AG10803 (cell line): ENCODE measurements around the gene AMOTL1.

Source experiments
- DNase-seq: peaks from one replicate; pipeline ENCODE4 v3.0.0; 2010; ENCODE audit warnings: low read depth
- H3K4me3 ChIP-seq: 2 replicates; pipeline ENCODE4 v1.5.1; 2011; ENCODE audit warnings: mild to moderate bottlenecking, low read length, control low read depth
- TF ChIP-seq, protein P1 (sequence below): conservative IDR thresholded peaks from 2 replicates; pipeline ENCODE4 v1.5.1; 2011; ENCODE audit warnings: mild to moderate bottlenecking, low read length, control low read depth, inconsistent platforms

The AMOTL1 gene

DNA sequence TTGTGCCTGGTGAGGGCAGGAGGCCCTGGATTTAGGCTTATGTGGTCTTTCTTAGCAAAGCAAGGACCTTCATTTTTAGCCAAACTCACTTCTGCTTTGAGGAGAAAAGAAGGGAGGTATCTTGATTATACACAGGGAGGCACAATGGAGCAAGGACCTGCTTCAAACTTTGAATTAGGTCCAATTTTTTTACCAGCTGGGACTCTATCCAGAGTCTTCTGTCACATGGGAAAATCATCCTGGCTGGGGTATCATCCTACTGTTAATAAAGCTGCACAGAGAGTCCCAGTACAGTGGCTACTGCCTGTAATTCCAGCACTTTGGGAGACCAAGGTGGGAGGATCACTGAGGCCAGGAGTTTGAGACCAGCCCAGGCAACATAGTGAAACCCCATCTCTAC is 117.4 kb downstream of the AMOTL1 start:
- TF ChIP-seq, protein P1, sequence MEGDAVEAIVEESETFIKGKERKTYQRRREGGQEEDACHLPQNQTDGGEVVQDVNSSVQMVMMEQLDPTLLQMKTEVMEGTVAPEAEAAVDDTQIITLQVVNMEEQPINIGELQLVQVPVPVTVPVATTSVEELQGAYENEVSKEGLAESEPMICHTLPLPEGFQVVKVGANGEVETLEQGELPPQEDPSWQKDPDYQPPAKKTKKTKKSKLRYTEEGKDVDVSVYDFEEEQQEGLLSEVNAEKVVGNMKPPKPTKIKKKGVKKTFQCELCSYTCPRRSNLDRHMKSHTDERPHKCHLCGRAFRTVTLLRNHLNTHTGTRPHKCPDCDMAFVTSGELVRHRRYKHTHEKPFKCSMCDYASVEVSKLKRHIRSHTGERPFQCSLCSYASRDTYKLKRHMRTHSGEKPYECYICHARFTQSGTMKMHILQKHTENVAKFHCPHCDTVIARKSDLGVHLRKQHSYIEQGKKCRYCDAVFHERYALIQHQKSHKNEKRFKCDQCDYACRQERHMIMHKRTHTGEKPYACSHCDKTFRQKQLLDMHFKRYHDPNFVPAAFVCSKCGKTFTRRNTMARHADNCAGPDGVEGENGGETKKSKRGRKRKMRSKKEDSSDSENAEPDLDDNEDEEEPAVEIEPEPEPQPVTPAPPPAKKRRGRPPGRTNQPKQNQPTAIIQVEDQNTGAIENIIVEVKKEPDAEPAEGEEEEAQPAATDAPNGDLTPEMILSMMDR = 0 out of 2 replicates have a peak, but pooled peaks have one; percentile 6
- H3K4me3 ChIP-seq = no peak overlapping the region
- peak; percentile 15 for DNase-seq

DNA sequence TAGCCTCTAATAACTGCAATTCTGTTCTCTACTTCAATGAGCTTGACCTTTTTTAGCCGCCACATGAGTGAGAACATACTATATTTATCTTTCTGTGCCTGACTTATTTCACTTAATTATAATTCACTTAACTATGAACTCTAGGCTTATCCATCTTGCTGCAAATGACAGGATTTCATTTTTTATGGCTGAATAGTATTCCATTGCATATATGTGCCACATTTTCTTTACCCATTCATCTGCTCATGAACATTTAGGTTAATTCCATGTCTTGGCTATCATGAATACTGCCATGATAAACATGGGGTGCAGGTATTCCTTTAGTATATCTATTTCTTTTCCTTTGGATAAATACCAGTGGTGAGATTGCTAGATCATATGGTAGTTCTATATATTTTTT is 120.0 kb downstream of the AMOTL1 start:
- no peak overlapping the region for H3K4me3 ChIP-seq
- TF ChIP-seq, protein P1 = no peak
- no peak for DNase-seq

DNA sequence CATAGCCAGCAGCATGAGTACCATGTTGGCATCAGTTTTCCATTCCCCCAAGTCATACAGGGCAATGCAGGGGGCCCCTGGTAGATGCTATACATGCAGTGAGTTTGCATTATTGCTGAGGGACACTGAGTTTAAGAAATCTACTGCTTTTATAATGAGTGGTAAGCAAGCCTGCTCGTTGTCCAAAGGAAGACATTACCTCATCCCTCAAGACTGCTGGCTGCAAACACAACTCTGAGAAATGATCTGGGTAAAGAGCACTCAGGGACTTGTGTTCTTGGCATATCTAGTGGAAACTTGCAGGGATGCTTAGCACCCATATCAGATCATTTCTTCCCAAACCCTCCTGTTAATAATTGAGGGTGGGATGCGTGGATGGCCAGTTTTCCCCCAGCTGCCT is 127.3 kb downstream of the AMOTL1 start:
- no peak overlapping the region for H3K4me3 ChIP-seq
- TF ChIP-seq, protein P1 = no peak
- peak; percentile 58 for DNase-seq

DNA sequence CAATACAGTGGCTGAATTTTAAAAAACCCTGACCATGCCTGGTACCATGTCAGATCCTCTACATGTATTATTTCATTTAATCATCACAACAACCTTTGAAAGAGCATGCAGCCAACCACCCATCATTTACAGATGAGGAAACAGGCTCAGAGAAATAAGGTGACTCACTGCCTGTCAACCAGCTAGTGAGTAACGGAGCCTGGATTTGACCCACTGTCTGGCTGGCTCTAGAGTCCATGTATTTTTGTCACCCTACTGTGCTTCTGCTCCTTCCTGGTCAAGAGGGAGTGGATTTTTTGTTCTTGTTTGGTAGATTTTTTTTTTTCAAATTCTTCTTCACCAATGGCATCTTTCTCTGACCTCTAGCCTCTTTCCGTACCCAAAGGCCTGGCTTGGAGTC is 127.8 kb downstream of the AMOTL1 start:
- TF ChIP-seq, protein P1 = no peak
- no peak overlapping the region for H3K4me3 ChIP-seq
- DNase-seq = peak; percentile 64

DNA sequence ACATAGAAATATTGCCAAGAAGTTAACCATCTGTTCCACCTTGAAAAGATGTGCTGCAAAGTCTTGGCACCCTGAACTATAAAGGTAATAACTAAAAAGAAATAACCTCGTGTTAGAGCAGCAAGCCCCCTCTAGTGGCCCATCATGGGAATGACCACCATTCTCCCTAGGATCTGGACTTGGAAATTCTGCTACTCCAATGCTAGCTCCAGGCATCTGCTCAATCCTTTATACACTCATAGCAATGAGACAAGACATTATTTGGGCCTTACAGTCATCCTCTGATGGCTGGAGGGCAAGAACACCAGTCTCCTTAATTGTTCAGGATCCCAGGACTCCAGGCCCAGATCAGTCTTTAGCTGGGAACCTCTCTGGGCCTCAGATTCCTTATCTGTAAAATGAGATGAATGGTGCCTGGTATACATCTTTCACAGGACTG is 129.2 kb downstream of the AMOTL1 start:
- no peak overlapping the region for H3K4me3 ChIP-seq
- peak; percentile 50 for DNase-seq
- TF ChIP-seq, protein P1 = peak; percentile 93

DNA sequence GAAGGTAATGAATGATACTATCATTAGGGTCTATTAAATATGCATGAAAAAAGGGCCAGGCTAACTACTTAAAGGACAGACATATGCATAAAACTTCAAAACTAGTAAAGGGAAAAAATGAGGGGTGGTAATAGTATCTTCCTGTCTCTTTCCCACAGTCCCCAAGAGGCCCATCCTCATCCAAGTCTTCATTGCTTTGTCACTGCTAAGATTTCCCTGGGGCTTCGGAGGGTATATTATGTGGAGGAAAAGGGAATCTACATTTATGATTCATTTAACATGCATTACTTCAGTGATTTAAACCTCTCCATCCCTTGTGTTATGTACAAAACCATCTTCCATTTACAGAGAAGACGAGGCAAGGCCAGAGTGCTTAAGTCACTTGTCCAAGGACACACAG is 139.1 kb downstream of the AMOTL1 start:
- TF ChIP-seq, protein P1 = no peak
- no peak for DNase-seq

DNA sequence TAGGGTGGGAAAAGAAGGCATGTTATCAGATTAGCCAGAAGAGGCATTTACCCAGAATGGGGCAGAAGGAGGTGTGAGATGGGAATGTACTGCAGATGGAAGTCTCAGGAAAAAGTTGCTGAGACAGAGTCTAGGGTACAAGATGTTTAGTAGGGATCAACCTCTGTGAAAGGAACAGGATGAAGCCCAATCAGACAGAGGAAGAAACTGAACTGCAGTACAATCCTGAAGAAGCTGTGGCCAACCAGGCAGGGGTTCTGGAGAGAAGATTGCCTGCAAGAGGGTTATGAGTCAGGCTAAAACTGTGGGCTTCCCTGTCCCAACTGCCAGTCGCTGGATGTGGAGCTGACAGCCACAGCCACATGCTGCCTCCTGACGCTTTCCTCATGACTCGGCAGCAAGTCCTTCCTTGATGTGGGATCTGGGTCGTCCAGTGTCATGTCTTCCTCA is 141.2 kb downstream of the AMOTL1 start:
- TF ChIP-seq, protein P1 = no peak

More for the DNA sequence above, 139.1 kb downstream of the AMOTL1 start:
- H3K4me3 ChIP-seq = no peak overlapping the region

More for the DNA sequence above, 141.2 kb downstream of the AMOTL1 start:
- DNase-seq = peak; percentile 83
- H3K4me3 ChIP-seq = no peak overlapping the region
